Mesothelial cell of epicardium (in vitro differentiated cells): ENCODE measurements around the gene PITRM1. TPM values are rescaled to one million over a fixed set of nuclear protein-coding genes. Genes with fewer than 3 reads are reported as not detected.
"Not testable (repeated sequence)": the region's sequence is repeated elsewhere in the genome, so short reads cannot be mapped to it uniquely, and the experiment has no call there.

Experiments used
- DNase-seq, 2 experiments: peaks; one replicate each; pipeline ENCODE4 v3.0.0; 2021; ENCODE audit warnings: low spot score in 2 of 2; ENCODE audit not compliant: unreplicated experiment in 2 of 2
- H3K27ac Mint-ChIP-seq: 2 replicates; pipeline ENCODE4 v1.8.0; 2021; ENCODE audit warnings: mixed read lengths
- H3K27me3 Mint-ChIP-seq: 2 replicates; pipeline ENCODE4 v1.8.0; 2021; ENCODE audit warnings: low read depth, mixed read lengths
- H3K36me3 Mint-ChIP-seq: 2 replicates; pipeline ENCODE4 v1.8.0; 2021; ENCODE audit warnings: mixed read lengths
- H3K4me1 Mint-ChIP-seq: 2 replicates; pipeline ENCODE4 v1.8.0; 2021; ENCODE audit warnings: mixed read lengths
- H3K4me3 Mint-ChIP-seq: 2 replicates; pipeline ENCODE4 v1.8.0; 2021; ENCODE audit warnings: mild to moderate bottlenecking, moderate library complexity, mixed read lengths
- H3K9me3 Mint-ChIP-seq: 2 replicates; pipeline ENCODE4 v1.8.0; 2021; ENCODE audit warnings: mixed read lengths
- CTCF ChIP-seq: fragments of 200-600 bp; sonication (generic); IDR thresholded peaks from one replicate; pipeline ENCODE4 v1.5.0; 2021; ENCODE audit warnings: antibody characterized with exemption; ENCODE audit not compliant: unreplicated experiment
- total RNA-seq: library from RNA; stranded (reverse); gene quantifications from 3 replicates; pipeline ENCODE4 v1.2.1, GENCODE V29; 2021

Gene PITRM1
- total RNA-seq, 1 donor from 2014 or later: 75.5 TPM

DNA sequence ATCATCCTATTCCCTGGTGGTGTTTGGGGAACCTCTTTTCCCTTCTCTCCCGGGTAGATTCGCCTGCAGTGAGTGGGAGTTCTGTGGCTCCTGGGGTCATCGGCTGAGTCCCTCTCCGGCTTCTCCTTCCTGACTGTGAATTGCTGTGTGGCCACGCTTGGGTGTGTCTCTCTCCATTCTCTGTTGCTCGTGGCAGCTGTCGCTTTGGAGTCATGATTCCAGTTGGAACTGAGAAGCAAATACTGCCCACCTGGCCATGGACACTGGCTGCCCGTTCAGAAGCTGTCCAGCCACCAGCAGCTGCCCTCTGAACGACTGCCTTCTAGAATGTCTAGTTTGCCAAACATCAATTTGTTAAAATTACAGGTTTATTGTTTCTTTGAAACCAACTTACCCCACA lies 23.1 kb upstream of the PITRM1 start:
- Mint-ChIP-seq H3K36me3 (no peaks in the 10 kb centered on the region), H3K9me3 (no peaks in the 10 kb centered on the region), H3K27ac (no peak overlapping the region), H3K4me1 (peaks cover 11% of the 10 kb centered on the region), H3K27me3 (peaks cover 20% of the 10 kb centered on the region), H3K4me3 (no peak overlapping the region)
- TF ChIP-seq CTCF: no peak
- no peak for DNase-seq

- H3K27ac Mint-ChIP-seq: no peak overlapping the region
- DNase-seq: no peak
- peaks cover 11% of the 10 kb centered on the region for H3K4me1 Mint-ChIP-seq
- H3K9me3 Mint-ChIP-seq: no peaks in the 10 kb centered on the region
- H3K4me3 Mint-ChIP-seq: no peak overlapping the region
- TF ChIP-seq CTCF: no peak
- H3K36me3 Mint-ChIP-seq: no peaks in the 10 kb centered on the region
- H3K27me3 Mint-ChIP-seq: peaks cover 17% of the 10 kb centered on the region
Measured at GRCh38 chr10:3195286-3195685, 22.7 kb upstream of the PITRM1 start.

DNA sequence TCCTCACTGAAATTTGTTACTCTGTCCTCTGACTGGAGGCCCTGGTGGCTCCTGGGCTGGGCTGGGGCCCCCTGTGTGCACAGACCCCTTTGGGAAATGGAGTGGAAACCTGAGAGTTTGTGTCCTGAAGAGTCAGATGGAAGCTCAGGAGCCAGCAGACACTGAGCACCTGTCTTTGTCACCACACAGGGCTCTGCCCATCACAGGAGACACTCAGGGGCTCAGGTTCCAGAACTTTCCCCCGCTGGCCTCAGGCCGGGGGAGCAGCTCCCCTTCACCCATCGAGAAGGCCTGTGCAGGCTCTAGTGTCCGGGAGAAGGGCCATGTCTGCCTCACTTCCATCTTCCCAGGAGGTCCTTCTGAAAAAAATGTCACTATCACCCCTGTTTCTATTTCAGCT lies 22.3 kb upstream of the PITRM1 start:
- no peaks in the 10 kb centered on the region for H3K9me3 Mint-ChIP-seq
- no peak overlapping the region for H3K27ac Mint-ChIP-seq
- H3K4me3 Mint-ChIP-seq: no peak overlapping the region
- peaks cover 11% of the 10 kb centered on the region for H3K4me1 Mint-ChIP-seq
- DNase-seq: no peak
- no peak for TF ChIP-seq CTCF
- peaks cover 14% of the 10 kb centered on the region for H3K27me3 Mint-ChIP-seq
- no peaks in the 10 kb centered on the region for H3K36me3 Mint-ChIP-seq

- H3K9me3 Mint-ChIP-seq: no peaks in the 10 kb centered on the region
- peaks cover 11% of the 10 kb centered on the region for H3K4me1 Mint-ChIP-seq
- no peak for DNase-seq
- H3K27me3 Mint-ChIP-seq: peaks cover 6% of the 10 kb centered on the region
- H3K36me3 Mint-ChIP-seq: no peaks in the 10 kb centered on the region
- H3K4me3 Mint-ChIP-seq: no peak overlapping the region
- TF ChIP-seq CTCF: no peak
- H3K27ac Mint-ChIP-seq: no peak overlapping the region
Measured at GRCh38 chr10:3193751-3194150, 21.2 kb upstream of the PITRM1 start.

DNA sequence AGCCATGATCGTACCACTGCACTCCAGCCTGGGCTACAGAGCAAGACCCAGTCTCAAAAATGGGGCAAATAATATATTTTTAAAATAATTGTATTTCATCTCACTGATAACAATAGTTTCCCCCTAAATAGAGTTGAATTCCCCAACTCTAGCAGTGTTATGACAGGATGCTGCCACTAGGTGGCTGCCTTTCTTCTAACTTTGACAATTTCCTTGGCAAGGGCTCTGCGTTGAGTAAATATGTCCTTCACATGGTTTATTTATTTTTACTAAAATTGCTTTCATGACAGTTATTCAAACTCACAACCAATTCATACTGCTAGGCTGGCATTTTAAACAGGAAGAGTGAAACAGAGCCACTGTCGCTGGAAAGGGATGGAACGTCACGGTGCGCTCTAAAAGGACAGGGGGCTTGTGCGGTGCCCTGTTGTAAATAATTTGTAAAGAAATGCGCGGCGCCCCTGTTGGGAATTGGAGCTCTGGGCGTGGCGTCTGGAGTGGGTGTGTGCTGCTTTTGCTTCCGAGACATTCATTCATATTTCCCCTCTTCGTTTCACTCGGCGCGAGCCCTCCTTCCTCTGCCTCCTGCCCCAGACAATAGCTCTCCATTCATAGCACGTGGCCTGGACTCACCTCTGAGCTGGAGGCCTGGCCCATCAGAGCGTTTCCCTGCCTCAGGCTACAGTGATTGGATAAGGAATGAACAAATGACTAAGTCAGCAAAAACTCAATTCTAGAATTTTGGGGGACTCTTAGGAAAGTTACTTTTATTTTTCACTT lies 20.5 kb upstream of the PITRM1 start:
- TF ChIP-seq CTCF: peak; percentile 99
- H3K27ac Mint-ChIP-seq: no peak overlapping the region
- no peak overlapping the region for H3K4me3 Mint-ChIP-seq
- H3K9me3 Mint-ChIP-seq: no peaks in the 10 kb centered on the region
- H3K27me3 Mint-ChIP-seq: peaks cover 2% of the 10 kb centered on the region
- H3K36me3 Mint-ChIP-seq: no peaks in the 10 kb centered on the region
- no peak for DNase-seq
- H3K4me1 Mint-ChIP-seq: peaks cover 8% of the 10 kb centered on the region

GRCh38 chr10:3190817-3191216 lies 18.2 kb upstream of the PITRM1 start:
- no peaks in the 10 kb centered on the region for H3K36me3 Mint-ChIP-seq
- no peaks in the 10 kb centered on the region for H3K9me3 Mint-ChIP-seq
- H3K4me1 Mint-ChIP-seq: peaks cover 1% of the 10 kb centered on the region
- TF ChIP-seq CTCF: no peak
- no peak overlapping the region for H3K27ac Mint-ChIP-seq
- H3K27me3 Mint-ChIP-seq: no peaks in the 10 kb centered on the region
- DNase-seq: no peak
- H3K4me3 Mint-ChIP-seq: no peak overlapping the region

DNA sequence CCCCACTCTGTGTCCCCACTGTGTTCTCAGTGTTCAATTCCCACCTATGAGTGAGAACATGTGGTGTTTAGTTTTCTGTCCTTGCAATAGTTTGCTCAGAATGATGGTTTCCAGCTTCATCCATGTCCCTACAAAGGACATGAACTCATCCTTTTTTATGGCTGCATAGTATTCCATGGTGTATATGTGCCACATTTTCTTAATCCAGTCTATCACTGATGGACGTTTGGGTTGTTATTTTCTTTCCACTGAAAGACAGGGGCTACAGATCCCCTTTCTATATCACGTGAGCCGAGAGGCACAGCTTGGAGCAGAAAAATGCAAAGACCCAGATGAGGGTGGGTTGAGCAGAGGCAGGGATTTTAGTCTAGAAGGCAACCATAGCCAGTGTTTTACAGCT lies 14.6 kb upstream of the PITRM1 start:
- not testable (repeated sequence) for H3K9me3 Mint-ChIP-seq, DNase-seq, H3K4me1 Mint-ChIP-seq, H3K27ac Mint-ChIP-seq, H3K27me3 Mint-ChIP-seq, H3K36me3 Mint-ChIP-seq, H3K4me3 Mint-ChIP-seq
